Measurements from ENCODE around the gene SCD5.

The SCD5 gene

GRCh38 chr4:82587826-82588540 is 210.6 kb downstream of the SCD5 start:
- H2AFZ ChIP-seq (ENCODE audit: low read length): no peak overlapping the region
- no peak overlapping the region for H3K27ac ChIP-seq (ENCODE audit: low read length)
- no peak overlapping the region for H3K4me2 ChIP-seq (ENCODE audit: low read depth, low read length)
- H4K20me1 ChIP-seq (ENCODE audit: insufficient read depth, low read length): no peaks in the 10 kb centered on the region
- no peaks in the 10 kb centered on the region for H3K9me2 ChIP-seq (replicated peaks; ENCODE audit: insufficient read depth, low read length)
- no peaks in the 10 kb centered on the region for H3K4me1 ChIP-seq (ENCODE audit: low read length)
- no peaks in the 10 kb centered on the region for H3K79me2 ChIP-seq (ENCODE audit: low read length)
- no peaks in the 10 kb centered on the region for H3K27me3 ChIP-seq (replicated peaks; ENCODE audit: insufficient read depth, low read length)
- no peak for TF ChIP-seq EZH2phosphoT487 (IDR thresholded peaks at IDR 0.05; ENCODE audit: low read length)
- no peak for TF ChIP-seq EZH2 (optimal IDR thresholded peaks at IDR 0.05; ENCODE audit: low read depth, low read length)
- TF ChIP-seq CTCF (IDR thresholded peaks at IDR 0.05; ENCODE audit: low read length): no peak
- H3K9ac ChIP-seq (ENCODE audit: low read length): no peak overlapping the region
- H3K4me3 ChIP-seq (ENCODE audit: low read length): no peak overlapping the region
- H3K9me3 ChIP-seq (replicated peaks; ENCODE audit: insufficient read depth, low read length): no peaks in the 10 kb centered on the region
- no peak for DNase-seq
- H3K36me3 ChIP-seq (replicated peaks; ENCODE audit: insufficient read depth, low read length): no peaks in the 10 kb centered on the region
- H3F3A ChIP-seq (ENCODE audit: insufficient read depth, low read length): no peaks in the 10 kb centered on the region

GRCh38 chr4:82585690-82586435 is 212.7 kb downstream of the SCD5 start:
- Histone ChIP-seq H3K36me3 (replicated peaks; ENCODE audit: insufficient read depth, low read length) (no peaks in the 10 kb centered on the region), H2AFZ (ENCODE audit: low read length) (no peak overlapping the region), H4K20me1 (ENCODE audit: insufficient read depth, low read length) (no peaks in the 10 kb centered on the region), H3K4me1 (ENCODE audit: low read length) (no peaks in the 10 kb centered on the region), H3F3A (ENCODE audit: insufficient read depth, low read length) (no peaks in the 10 kb centered on the region), H3K79me2 (ENCODE audit: low read length) (no peaks in the 10 kb centered on the region), H3K9me2 (replicated peaks; ENCODE audit: insufficient read depth, low read length) (no peaks in the 10 kb centered on the region), H3K4me3 (ENCODE audit: low read length) (no peak overlapping the region), H3K4me2 (ENCODE audit: low read depth, low read length) (no peak overlapping the region), H3K27me3 (replicated peaks; ENCODE audit: insufficient read depth, low read length) (no peaks in the 10 kb centered on the region), H3K27ac (ENCODE audit: low read length) (no peak overlapping the region), H3K9ac (ENCODE audit: low read length) (no peak overlapping the region), H3K9me3 (replicated peaks; ENCODE audit: insufficient read depth, low read length) (no peaks in the 10 kb centered on the region)
- no peak for DNase-seq
- no peak for TF ChIP-seq EZH2 (optimal IDR thresholded peaks at IDR 0.05; ENCODE audit: low read depth, low read length)
- no peak for TF ChIP-seq EZH2phosphoT487 (IDR thresholded peaks at IDR 0.05; ENCODE audit: low read length)
- TF ChIP-seq CTCF (IDR thresholded peaks at IDR 0.05; ENCODE audit: low read length): no peak

GRCh38 chr4:82584931-82585330 is 213.7 kb downstream of the SCD5 start:
- H3K27ac ChIP-seq (ENCODE audit: low read length): no peak overlapping the region
- no peak for DNase-seq
- H3K9me2 ChIP-seq (replicated peaks; ENCODE audit: insufficient read depth, low read length): no peaks in the 10 kb centered on the region
- H3K4me2 ChIP-seq (ENCODE audit: low read depth, low read length): no peak overlapping the region
- H3K36me3 ChIP-seq (replicated peaks; ENCODE audit: insufficient read depth, low read length): no peaks in the 10 kb centered on the region
- no peak overlapping the region for H3K9ac ChIP-seq (ENCODE audit: low read length)
- H3F3A ChIP-seq (ENCODE audit: insufficient read depth, low read length): no peaks in the 10 kb centered on the region
- no peaks in the 10 kb centered on the region for H3K27me3 ChIP-seq (replicated peaks; ENCODE audit: insufficient read depth, low read length)
- H3K79me2 ChIP-seq (ENCODE audit: low read length): no peaks in the 10 kb centered on the region
- no peak overlapping the region for H2AFZ ChIP-seq (ENCODE audit: low read length)
- H4K20me1 ChIP-seq (ENCODE audit: insufficient read depth, low read length): no peaks in the 10 kb centered on the region
- no peak overlapping the region for H3K4me3 ChIP-seq (ENCODE audit: low read length)
- H3K4me1 ChIP-seq (ENCODE audit: low read length): no peaks in the 10 kb centered on the region
- TF ChIP-seq EZH2 (optimal IDR thresholded peaks at IDR 0.05; ENCODE audit: low read depth, low read length) (no peak), CTCF (IDR thresholded peaks at IDR 0.05; ENCODE audit: low read length) (no peak), EZH2phosphoT487 (IDR thresholded peaks at IDR 0.05; ENCODE audit: low read length) (no peak)
- H3K9me3 ChIP-seq (replicated peaks; ENCODE audit: insufficient read depth, low read length): no peaks in the 10 kb centered on the region
